SK-N-SH treated with all-trans-retinoic acid at 6 μM for 48 hours (cell line): ENCODE results near the gene NAT14.

Experiments
- ATAC-seq: fragments of 200-7000 bp; cut with Tn5 transposase; 3 replicates; pipeline ENCODE4 v1.9.1; 2020; ENCODE audit warnings: mild to moderate bottlenecking, moderate library complexity
- ARNTL ChIP-seq: fragments of 450-650 bp; formaldehyde crosslinking; IDR thresholded peaks from 2 replicates; pipeline ENCODE4 v1.5.0; 2020; ENCODE audit warnings: low read depth, mild to moderate bottlenecking, moderate library complexity, borderline replicate concordance
- BACH2 ChIP-seq: fragments of 250-450 bp; sonication (Bioruptor Pico); IDR thresholded peaks from 2 replicates; pipeline ENCODE4 v1.9.0; 2021; ENCODE audit warnings: mild to moderate bottlenecking, borderline replicate concordance
- CREB5 ChIP-seq: fragments of 250-450 bp; sonication (Bioruptor Pico); IDR thresholded peaks from 2 replicates; pipeline ENCODE4 v1.5.1; 2020; ENCODE audit warnings: low read depth, mild to moderate bottlenecking, moderate library complexity
- CSDC2 ChIP-seq: fragments of 250-450 bp; sonication (Bioruptor Pico); IDR thresholded peaks from 2 replicates; pipeline ENCODE4 v1.5.0; 2020; ENCODE audit warnings: mild to moderate bottlenecking, moderate library complexity
- CSRNP3 ChIP-seq: fragments of 250-450 bp; sonication (Bioruptor Pico); IDR thresholded peaks from 2 replicates; pipeline ENCODE4 v1.5.1; 2021; ENCODE audit warnings: mild to moderate bottlenecking, moderate library complexity
- ESRRG ChIP-seq: fragments of 250-450 bp; sonication (Bioruptor Pico); IDR thresholded peaks from 2 replicates; pipeline ENCODE4 v1.6.1; 2021; ENCODE audit warnings: mild to moderate bottlenecking
- GLIS3 ChIP-seq: fragments of 250-450 bp; sonication (Bioruptor Pico); IDR thresholded peaks from 2 replicates; pipeline ENCODE4 v1.5.0; 2020; ENCODE audit warnings: mild to moderate bottlenecking, moderate library complexity
- ISL1 ChIP-seq: fragments of 250-450 bp; sonication (Bioruptor Pico); IDR thresholded peaks from 2 replicates; pipeline ENCODE4 v2.1.2; 2022; ENCODE audit warnings: mild to moderate bottlenecking, moderate library complexity
- PATZ1 ChIP-seq: fragments of 250-450 bp; sonication (Bioruptor Pico); IDR thresholded peaks from 2 replicates; pipeline ENCODE4 v1.8.0; 2020; ENCODE audit warnings: mild to moderate bottlenecking, moderate library complexity, borderline replicate concordance
- POU6F1 ChIP-seq: fragments of 250-450 bp; sonication (Bioruptor Pico); IDR thresholded peaks from 2 replicates; pipeline ENCODE4 v1.8.0; 2021; ENCODE audit warnings: low read depth, mild to moderate bottlenecking, moderate library complexity, borderline replicate concordance
- PPARA ChIP-seq: fragments of 250-450 bp; sonication (Bioruptor Pico); IDR thresholded peaks from 2 replicates; pipeline ENCODE4 v1.5.0; 2020; ENCODE audit warnings: mild to moderate bottlenecking, borderline replicate concordance
- RARB ChIP-seq: fragments of 250-450 bp; sonication (Bioruptor Pico); IDR thresholded peaks from 2 replicates; pipeline ENCODE4 v1.8.0; 2021; ENCODE audit warnings: mild to moderate bottlenecking, moderate library complexity
- SNAI2 ChIP-seq: fragments of 250-450 bp; sonication (Bioruptor Pico); IDR thresholded peaks from 2 replicates; pipeline ENCODE4 v1.5.0; 2020; ENCODE audit warnings: mild to moderate bottlenecking, moderate library complexity
- TCF4 ChIP-seq: fragments of 250-450 bp; sonication (Bioruptor Pico); IDR thresholded peaks from 2 replicates; pipeline ENCODE4 v1.8.0; 2021; ENCODE audit warnings: mild to moderate bottlenecking, moderate library complexity, borderline replicate concordance
- TOX ChIP-seq: fragments of 250-450 bp; sonication (Bioruptor Pico); IDR thresholded peaks from 2 replicates; pipeline ENCODE4 v1.8.0; 2021; ENCODE audit warnings: mild to moderate bottlenecking, moderate library complexity, borderline replicate concordance
- TSHZ2 ChIP-seq: fragments of 250-450 bp; sonication (Bioruptor Pico); IDR thresholded peaks from 2 replicates; pipeline ENCODE4 v1.5.0; 2020; ENCODE audit warnings: mild to moderate bottlenecking, moderate library complexity
- ZC3H10 ChIP-seq: fragments of 250-450 bp; sonication (Bioruptor Pico); IDR thresholded peaks from 2 replicates; pipeline ENCODE4 v1.5.1; 2021; ENCODE audit warnings: mild to moderate bottlenecking, moderate library complexity
- ZFP3 ChIP-seq: fragments of 250-450 bp; sonication (Bioruptor Pico); IDR thresholded peaks from 2 replicates; pipeline ENCODE4 v1.5.0; 2020; ENCODE audit warnings: mild to moderate bottlenecking, moderate library complexity
- ZFP30 ChIP-seq: fragments of 450-650 bp; formaldehyde crosslinking; IDR thresholded peaks from 2 replicates; pipeline ENCODE4 v1.5.0; 2022; ENCODE audit warnings: mild to moderate bottlenecking, moderate library complexity
- ZNF565 ChIP-seq: fragments of 450-650 bp; formaldehyde crosslinking; conservative IDR thresholded peaks from 2 replicates; pipeline ENCODE4 v1.5.0; 2020; ENCODE audit warnings: low read depth, mild to moderate bottlenecking, moderate library complexity
- ZNF70 ChIP-seq: fragments of 450-650 bp; formaldehyde crosslinking; IDR thresholded peaks from 2 replicates; pipeline ENCODE4 v1.5.0; 2020; ENCODE audit warnings: mild to moderate bottlenecking, moderate library complexity
- ZNF8 ChIP-seq: fragments of 450-650 bp; formaldehyde crosslinking; IDR thresholded peaks from 2 replicates; pipeline ENCODE4 v1.5.0; 2020; ENCODE audit warnings: mild to moderate bottlenecking, moderate library complexity

Gene NAT14

GRCh38 chr19:55497763-55498162 lies 12.8 kb downstream of the NAT14 start (continued):
- TF ChIP-seq CREB5 (CRISPR knock-in tag) (no peak), CSRNP3 (CRISPR knock-in tag) (no peak)

- no peak for TF ChIP-seq CSDC2 (CRISPR knock-in tag)
- TF ChIP-seq ZNF70 (CRISPR knock-in tag) = no peak
- no peak for TF ChIP-seq BACH2 (CRISPR knock-in tag)
- no peak for TF ChIP-seq ESRRG (CRISPR knock-in tag)
- TF ChIP-seq GLIS3 (CRISPR knock-in tag) = no peak
- TF ChIP-seq RARB = no peak
- no peak for TF ChIP-seq TCF4 (CRISPR knock-in tag)
- no peak for TF ChIP-seq PPARA (CRISPR knock-in tag)
- TF ChIP-seq ZC3H10 (CRISPR knock-in tag) = no peak
- no peak for TF ChIP-seq SNAI2 (CRISPR knock-in tag)
- TF ChIP-seq TOX = no peak
- TF ChIP-seq CSRNP3 (CRISPR knock-in tag) = no peak
- TF ChIP-seq ZNF565 (CRISPR knock-in tag) = no peak
- ATAC-seq = no peak
Observed at GRCh38 chr19:55498246-55498840, 13.4 kb downstream of the NAT14 start.

GRCh38 chr19:55500368-55500952 lies 15.5 kb downstream of the NAT14 start:
- no peak for TF ChIP-seq PPARA (CRISPR knock-in tag)
- TF ChIP-seq PATZ1 = no peak
- no peak for TF ChIP-seq ZFP30 (CRISPR knock-in tag)
- no peak for TF ChIP-seq ZFP3 (CRISPR knock-in tag)
- TF ChIP-seq ZNF8 = no peak
- no peak for TF ChIP-seq CSDC2 (CRISPR knock-in tag)
- TF ChIP-seq CREB5 (CRISPR knock-in tag) = no peak
- no peak for TF ChIP-seq ARNTL (CRISPR knock-in tag)
- no peak for TF ChIP-seq ZNF70 (CRISPR knock-in tag)
- no peak for TF ChIP-seq RARB
- TF ChIP-seq ZC3H10 (CRISPR knock-in tag) = no peak
- TF ChIP-seq POU6F1 (CRISPR knock-in tag) = no peak
- no peak for TF ChIP-seq TSHZ2 (CRISPR knock-in tag)
- no peak for TF ChIP-seq CSRNP3 (CRISPR knock-in tag)
- TF ChIP-seq ESRRG (CRISPR knock-in tag) = no peak
- TF ChIP-seq ISL1 (CRISPR knock-in tag) = no peak
- no peak for TF ChIP-seq BACH2 (CRISPR knock-in tag)
- no peak for TF ChIP-seq ZNF565 (CRISPR knock-in tag)
- no peak for ATAC-seq
